T-helper 1 cell treated with Interleukin-12 subunit alpha and Interleukin-12 subunit beta and Interleukin-4 antibody, amounts not matched to agents 30 μg/mL and 1 μg/mL, for 36 hours (primary cell): Measurements from ENCODE around the gene PRKAR1B.

Source experiments
- H3K27ac Mint-ChIP-seq: one replicate; pipeline ENCODE4 v1.8.0; 2021; ENCODE audit warnings: mild to moderate bottlenecking, mixed read lengths
- H3K27me3 Mint-ChIP-seq: one replicate; pipeline ENCODE4 v1.8.0; 2021; ENCODE audit warnings: low read depth, mixed read lengths
- H3K36me3 Mint-ChIP-seq: one replicate; pipeline ENCODE4 v1.8.0; 2021; ENCODE audit warnings: low read depth, mixed read lengths
- H3K4me1 Mint-ChIP-seq: one replicate; pipeline ENCODE4 v1.8.0; 2021; ENCODE audit warnings: low read depth, mixed read lengths
- H3K4me3 Mint-ChIP-seq: one replicate; pipeline ENCODE4 v1.8.0; 2021; ENCODE audit warnings: mild to moderate bottlenecking, moderate library complexity, mixed read lengths
- H3K9me3 Mint-ChIP-seq: one replicate; pipeline ENCODE4 v1.8.0; 2021; ENCODE audit warnings: mixed read lengths

Gene PRKAR1B

GRCh38 chr7:726084-726853 lies 812 bp downstream of the PRKAR1B start, which contains the start of gene DNAAF5:
Gene DNAAF5 (plus strand): TSS chr7:726699. CDS start chr7:726721, 22 bp downstream.
- peaks cover 18% of the 10 kb centered on the region for H3K4me1 Mint-ChIP-seq
- H3K27me3 Mint-ChIP-seq = no peaks in the 10 kb centered on the region
- peak within 1 kb of the TSS; percentile 88 for H3K4me3 Mint-ChIP-seq
- H3K27ac Mint-ChIP-seq = peak within 1 kb of the TSS; percentile 80
- peaks cover 16% of the 10 kb centered on the region for H3K9me3 Mint-ChIP-seq
- H3K36me3 Mint-ChIP-seq = peaks cover 26% of the 10 kb centered on the region

- peaks cover 26% of the 10 kb centered on the region for H3K36me3 Mint-ChIP-seq
- peak overlapping the region; percentile 63 for H3K4me3 Mint-ChIP-seq
- H3K9me3 Mint-ChIP-seq = peaks cover 20% of the 10 kb centered on the region
- no peaks in the 10 kb centered on the region for H3K27me3 Mint-ChIP-seq
- peak overlapping the region; percentile 70 for H3K27ac Mint-ChIP-seq
- H3K4me1 Mint-ChIP-seq = peaks cover 18% of the 10 kb centered on the region
These were observed 1.7 kb downstream of the PRKAR1B start for GRCh38 chr7:725223-726005.

- peaks cover 20% of the 10 kb centered on the region for H3K9me3 Mint-ChIP-seq
- peaks cover 24% of the 10 kb centered on the region for H3K36me3 Mint-ChIP-seq
- H3K27me3 Mint-ChIP-seq = no peaks in the 10 kb centered on the region
- peaks cover 18% of the 10 kb centered on the region for H3K4me1 Mint-ChIP-seq
- H3K27ac Mint-ChIP-seq = no peak overlapping the region
- H3K4me3 Mint-ChIP-seq = no peak overlapping the region
These were observed 2.8 kb downstream of the PRKAR1B start for GRCh38 chr7:724298-724697.

- Mint-ChIP-seq H3K4me1 (peaks cover 18% of the 10 kb centered on the region), H3K27ac (no peak overlapping the region), H3K36me3 (peaks cover 24% of the 10 kb centered on the region)
These were observed 3.5 kb downstream of the PRKAR1B start for GRCh38 chr7:723541-723940.

GRCh38 chr7:721619-722248 lies 5.3 kb downstream of the PRKAR1B start:
- peaks cover 20% of the 10 kb centered on the region for H3K9me3 Mint-ChIP-seq
- H3K36me3 Mint-ChIP-seq = peaks cover 24% of the 10 kb centered on the region

More at GRCh38 chr7:723541-723940, 3.5 kb downstream of the PRKAR1B start:
- no peaks in the 10 kb centered on the region for H3K27me3 Mint-ChIP-seq
- H3K9me3 Mint-ChIP-seq = peaks cover 20% of the 10 kb centered on the region
- H3K4me3 Mint-ChIP-seq = no peak overlapping the region

GRCh38 chr7:716636-717035 lies 10.4 kb downstream of the PRKAR1B start:
- Mint-ChIP-seq H3K27me3 (peaks cover 10% of the 10 kb centered on the region), H3K36me3 (peaks cover 4% of the 10 kb centered on the region), H3K4me1 (peaks cover 5% of the 10 kb centered on the region), H3K9me3 (peaks cover 6% of the 10 kb centered on the region), H3K4me3 (no peak overlapping the region), H3K27ac (no peak overlapping the region)

More at GRCh38 chr7:721619-722248, 5.3 kb downstream of the PRKAR1B start:
- Mint-ChIP-seq H3K27me3 (no peaks in the 10 kb centered on the region), H3K4me3 (no peak overlapping the region), H3K27ac (no peak overlapping the region), H3K4me1 (peaks cover 11% of the 10 kb centered on the region)

- H3K36me3 Mint-ChIP-seq = peaks cover 3% of the 10 kb centered on the region
- H3K4me1 Mint-ChIP-seq = peaks cover 5% of the 10 kb centered on the region
- no peak overlapping the region for H3K27ac Mint-ChIP-seq
- peaks cover 4% of the 10 kb centered on the region for H3K9me3 Mint-ChIP-seq
- H3K4me3 Mint-ChIP-seq = no peak overlapping the region
- peaks cover 10% of the 10 kb centered on the region for H3K27me3 Mint-ChIP-seq
These were observed 10.9 kb downstream of the PRKAR1B start for GRCh38 chr7:716222-716621.

GRCh38 chr7:714251-714671 lies 12.8 kb downstream of the PRKAR1B start:
- peaks cover 10% of the 10 kb centered on the region for H3K27me3 Mint-ChIP-seq
- peaks cover 5% of the 10 kb centered on the region for H3K4me1 Mint-ChIP-seq
- H3K36me3 Mint-ChIP-seq = peaks cover 7% of the 10 kb centered on the region
- H3K4me3 Mint-ChIP-seq = no peak overlapping the region
- H3K9me3 Mint-ChIP-seq = no peaks in the 10 kb centered on the region
- H3K27ac Mint-ChIP-seq = no peak overlapping the region

GRCh38 chr7:713488-714230 lies 13.4 kb downstream of the PRKAR1B start:
- Mint-ChIP-seq H3K27me3 (peaks cover 10% of the 10 kb centered on the region), H3K36me3 (peaks cover 7% of the 10 kb centered on the region), H3K4me1 (peaks cover 5% of the 10 kb centered on the region), H3K4me3 (peak overlapping the region; percentile 54), H3K27ac (peak overlapping the region; percentile 59), H3K9me3 (no peaks in the 10 kb centered on the region)

GRCh38 chr7:713139-713457 lies 14.0 kb downstream of the PRKAR1B start:
- Mint-ChIP-seq H3K4me3 (peak overlapping the region; percentile 54), H3K27ac (peak overlapping the region; percentile 59), H3K4me1 (peaks cover 5% of the 10 kb centered on the region), H3K36me3 (peaks cover 7% of the 10 kb centered on the region), H3K9me3 (no peaks in the 10 kb centered on the region), H3K27me3 (peaks cover 10% of the 10 kb centered on the region)

- peaks cover 5% of the 10 kb centered on the region for H3K4me1 Mint-ChIP-seq
- peaks cover 7% of the 10 kb centered on the region for H3K36me3 Mint-ChIP-seq
- no peaks in the 10 kb centered on the region for H3K9me3 Mint-ChIP-seq
- H3K4me3 Mint-ChIP-seq = no peak overlapping the region
- H3K27ac Mint-ChIP-seq = no peak overlapping the region
- peaks cover 10% of the 10 kb centered on the region for H3K27me3 Mint-ChIP-seq
These were observed 14.5 kb downstream of the PRKAR1B start for GRCh38 chr7:712381-713138.

GRCh38 chr7:711922-712380 lies 15.1 kb downstream of the PRKAR1B start:
- peaks cover 10% of the 10 kb centered on the region for H3K27me3 Mint-ChIP-seq
- H3K27ac Mint-ChIP-seq = no peak overlapping the region
- no peaks in the 10 kb centered on the region for H3K9me3 Mint-ChIP-seq
- H3K4me3 Mint-ChIP-seq = no peak overlapping the region
- H3K36me3 Mint-ChIP-seq = peaks cover 7% of the 10 kb centered on the region
- H3K4me1 Mint-ChIP-seq = peaks cover 5% of the 10 kb centered on the region

GRCh38 chr7:711093-711921 lies 15.8 kb downstream of the PRKAR1B start:
- Mint-ChIP-seq H3K9me3 (no peaks in the 10 kb centered on the region), H3K4me3 (no peak overlapping the region)

More at GRCh38 chr7:711093-711921, 15.8 kb downstream of the PRKAR1B start:
- Mint-ChIP-seq H3K27me3 (peaks cover 10% of the 10 kb centered on the region), H3K27ac (no peak overlapping the region), H3K4me1 (peaks cover 5% of the 10 kb centered on the region), H3K36me3 (peaks cover 7% of the 10 kb centered on the region)
